B cell (primary cell): ENCODE data around the gene RRBP1.

Experiments
- EZH2 ChIP-seq: IDR thresholded peaks from 2 replicates; pipeline ENCODE4 v1.6.1; 2012; ENCODE audit warnings: borderline replicate concordance, low read depth, mild to moderate bottlenecking, moderate library complexity, low read length; ENCODE audit not compliant: insufficient read depth, poor library complexity, severe bottlenecking
- TF ChIP-seq, protein P1 (sequence below): fragments of 200-600 bp; IDR thresholded peaks from one replicate; pipeline ENCODE4 v1.8.0; 2022; ENCODE audit warnings: antibody characterized with exemption, mild to moderate bottlenecking

DNA sequence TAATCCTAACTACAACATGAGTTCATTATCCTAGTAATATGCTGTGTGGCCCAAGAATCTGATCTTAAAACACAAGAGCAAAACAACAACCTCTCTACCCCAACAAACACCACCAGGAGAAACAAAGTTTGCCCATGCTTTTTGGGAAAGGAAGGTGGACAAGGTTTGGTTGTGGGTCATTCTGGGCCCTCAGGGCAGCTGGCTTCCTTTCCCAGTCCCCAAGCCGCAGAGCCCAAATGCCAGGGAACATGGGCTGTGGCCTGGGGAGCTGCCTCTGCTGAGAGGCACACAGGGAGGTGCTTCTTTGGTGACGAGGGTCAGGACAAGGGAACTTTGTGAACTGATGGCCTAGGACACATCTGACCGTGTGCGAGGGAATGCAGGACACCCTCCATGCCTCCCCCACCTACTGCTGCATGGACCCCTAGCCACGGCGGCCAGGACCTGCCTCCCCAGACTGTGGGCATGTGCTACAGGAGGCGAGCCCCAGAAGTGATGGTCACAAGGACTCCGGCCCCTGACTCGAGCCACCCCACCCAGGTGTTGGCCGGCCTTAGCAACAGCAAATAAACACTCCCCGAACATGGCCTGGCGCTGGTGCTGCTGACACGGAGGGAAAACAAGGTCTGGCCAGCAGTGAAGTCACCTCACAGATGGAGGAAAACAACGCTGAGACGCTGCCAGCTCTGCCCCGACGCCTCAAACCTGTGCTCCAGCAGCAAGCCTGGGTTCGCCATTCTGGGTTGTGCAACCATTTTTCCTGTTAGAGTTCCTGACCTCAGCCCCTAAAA, 55.6 kb downstream of the RRBP1 start:
- no peak for TF ChIP-seq EZH2
- TF ChIP-seq, protein P1, sequence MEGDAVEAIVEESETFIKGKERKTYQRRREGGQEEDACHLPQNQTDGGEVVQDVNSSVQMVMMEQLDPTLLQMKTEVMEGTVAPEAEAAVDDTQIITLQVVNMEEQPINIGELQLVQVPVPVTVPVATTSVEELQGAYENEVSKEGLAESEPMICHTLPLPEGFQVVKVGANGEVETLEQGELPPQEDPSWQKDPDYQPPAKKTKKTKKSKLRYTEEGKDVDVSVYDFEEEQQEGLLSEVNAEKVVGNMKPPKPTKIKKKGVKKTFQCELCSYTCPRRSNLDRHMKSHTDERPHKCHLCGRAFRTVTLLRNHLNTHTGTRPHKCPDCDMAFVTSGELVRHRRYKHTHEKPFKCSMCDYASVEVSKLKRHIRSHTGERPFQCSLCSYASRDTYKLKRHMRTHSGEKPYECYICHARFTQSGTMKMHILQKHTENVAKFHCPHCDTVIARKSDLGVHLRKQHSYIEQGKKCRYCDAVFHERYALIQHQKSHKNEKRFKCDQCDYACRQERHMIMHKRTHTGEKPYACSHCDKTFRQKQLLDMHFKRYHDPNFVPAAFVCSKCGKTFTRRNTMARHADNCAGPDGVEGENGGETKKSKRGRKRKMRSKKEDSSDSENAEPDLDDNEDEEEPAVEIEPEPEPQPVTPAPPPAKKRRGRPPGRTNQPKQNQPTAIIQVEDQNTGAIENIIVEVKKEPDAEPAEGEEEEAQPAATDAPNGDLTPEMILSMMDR: no peak
